ENCODE measurements around the gene CAMK1.

- TF ChIP-seq REST (IDR thresholded peaks at IDR 0.05; ENCODE audit: insufficient read depth in 1 of 2, low read depth in 2 of 2, low read length in 2 of 2) (no peak), POLR2AphosphoS5 (IDR thresholded peaks at IDR 0.05; ENCODE audit: low read depth, low read length) (no peak), SIN3A (IDR thresholded peaks at IDR 0.05; ENCODE audit: borderline replicate concordance, insufficient read depth, low read length) (no peak), TAF1 (IDR thresholded peaks at IDR 0.05; ENCODE audit: borderline replicate concordance, insufficient read depth, low read length) (no peak)
Measured at GRCh38 chr3:9778143-9779074, 8.7 kb upstream of the CAMK1 start.
